IPS DF 6.9 (cell line): Measurements from ENCODE around the gene NAXE.

Experiments
- DNase-seq: peaks from one replicate; pipeline ENCODE4 v3.0.0-alpha.2; 2013; ENCODE audit warnings: low read depth, low spot score
- H3K27ac ChIP-seq: one replicate; pipeline ENCODE4 v1.5.1; 2013; ENCODE audit warnings: low read length, control low read depth
- H3K27me3 ChIP-seq: 2 replicates; pipeline ENCODE4 v1.6.1; 2013; ENCODE audit warnings: mild to moderate bottlenecking, low read length; ENCODE audit not compliant: control insufficient read depth, insufficient read depth
- H3K36me3 ChIP-seq: 2 replicates; pipeline ENCODE4 v1.6.1; 2013; ENCODE audit warnings: low read length; ENCODE audit not compliant: control insufficient read depth, insufficient read depth
- H3K4me1 ChIP-seq: 2 replicates; pipeline ENCODE4 v1.6.1; 2013; ENCODE audit warnings: low read length; ENCODE audit not compliant: control insufficient read depth, insufficient read depth
- H3K4me3 ChIP-seq: 2 replicates; pipeline ENCODE4 v1.5.1; 2013; ENCODE audit warnings: mild to moderate bottlenecking, low read length
- H3K9me3 ChIP-seq: 2 replicates; pipeline ENCODE4 v1.6.1; 2013; ENCODE audit warnings: low read length, inconsistent platforms; ENCODE audit not compliant: control insufficient read depth, insufficient read depth
- WGBS: extraction: QIAGEN DNeasy Blood & Tissue Kit; methylation state at CpG from one replicate; pipeline ENCODE4 v1.1.7; 2013; ENCODE audit warnings: mixed read lengths, missing lambda C conversion rate; ENCODE audit not compliant: insufficient read length, insufficient coverage; 5-methylcytosine and 5-hydroxymethylcytosine counted together

The NAXE gene

GRCh38 chr1:156591432-156592157 lies at the start of gene NAXE:
Gene NAXE, plus strand, starts transcription at chr1:156591776. Its CDS starts 29 bp downstream, at chr1:156591805.
- H3K4me3 ChIP-seq = peak within 1 kb of the TSS; percentile 86
- H3K36me3 ChIP-seq = peaks cover 27% of the 10 kb centered on the region
- H3K27me3 ChIP-seq = no peaks in the 10 kb centered on the region
- DNase-seq = peak; percentile 55
- H3K27ac ChIP-seq = no peak within 1 kb of the TSS
- no CpG with 5 or more reads among the region's 60 CpGs for WGBS
- H3K4me1 ChIP-seq = no peaks in the 10 kb centered on the region; the same call in 1 of the 2 replicates
- H3K9me3 ChIP-seq = no peaks in the 10 kb centered on the region

DNA sequence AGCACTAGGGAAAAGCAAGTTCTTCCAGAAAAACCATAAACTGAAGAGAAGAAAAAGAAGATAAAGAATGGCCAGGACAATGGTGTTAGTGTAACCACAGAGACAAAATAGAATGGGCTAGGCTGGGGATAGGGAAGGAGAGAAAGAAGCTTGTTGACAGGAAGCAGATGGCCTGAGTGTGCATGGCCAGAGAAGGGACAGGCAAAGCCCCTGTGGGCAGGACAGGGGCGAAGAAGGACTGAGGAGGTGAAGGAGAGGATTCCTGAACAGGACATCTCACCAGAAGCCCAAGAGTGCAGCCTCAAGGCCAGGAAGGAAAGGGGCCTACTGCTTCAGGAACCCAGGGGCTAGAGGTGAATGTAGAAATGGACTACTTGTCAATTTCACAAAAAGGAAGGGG lies 48.5 kb upstream of the NAXE start:
- no CpG with 5 or more reads among the region's 1 CpG for WGBS
- no peak for DNase-seq
- no peaks in the 10 kb centered on the region for H3K4me1 ChIP-seq
- no peak overlapping the region for H3K27ac ChIP-seq
- H3K9me3 ChIP-seq = no peaks in the 10 kb centered on the region
- no peak overlapping the region for H3K4me3 ChIP-seq
- H3K27me3 ChIP-seq = no peaks in the 10 kb centered on the region
- peaks cover 23% of the 10 kb centered on the region for H3K36me3 ChIP-seq

DNA sequence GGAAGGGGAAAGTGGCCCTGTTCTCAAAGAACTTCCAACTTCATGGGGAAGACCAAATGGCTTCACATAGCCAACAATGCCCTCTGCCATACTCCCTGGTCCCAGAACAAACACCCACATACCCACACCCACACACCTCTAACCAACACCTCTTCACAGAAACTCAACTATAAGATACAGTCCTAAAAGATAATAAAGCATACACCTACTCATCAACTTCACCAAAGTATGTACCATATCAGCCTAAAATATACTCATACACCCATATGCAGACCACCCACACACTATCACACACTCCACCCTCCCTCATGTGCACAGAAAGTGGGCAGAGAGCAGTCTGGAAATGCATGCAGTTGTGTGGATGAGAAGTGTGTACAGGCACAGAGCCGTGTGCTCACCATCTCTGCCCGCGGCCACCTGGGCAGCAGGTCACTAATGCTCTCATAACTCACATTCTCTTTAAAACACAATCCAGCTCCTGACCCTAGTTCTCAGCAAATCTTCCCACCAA lies 46.9 kb upstream of the NAXE start:
- H3K27ac ChIP-seq = no peak overlapping the region
- no peaks in the 10 kb centered on the region for H3K4me1 ChIP-seq
- DNase-seq = no peak
- H3K4me3 ChIP-seq = no peak overlapping the region
- no peaks in the 10 kb centered on the region for H3K27me3 ChIP-seq
- no peaks in the 10 kb centered on the region for H3K9me3 ChIP-seq
- H3K36me3 ChIP-seq = peaks cover 14% of the 10 kb centered on the region; the same call in 1 of the 2 replicates
- WGBS = no CpG with 5 or more reads among the region's 3 CpGs

DNA sequence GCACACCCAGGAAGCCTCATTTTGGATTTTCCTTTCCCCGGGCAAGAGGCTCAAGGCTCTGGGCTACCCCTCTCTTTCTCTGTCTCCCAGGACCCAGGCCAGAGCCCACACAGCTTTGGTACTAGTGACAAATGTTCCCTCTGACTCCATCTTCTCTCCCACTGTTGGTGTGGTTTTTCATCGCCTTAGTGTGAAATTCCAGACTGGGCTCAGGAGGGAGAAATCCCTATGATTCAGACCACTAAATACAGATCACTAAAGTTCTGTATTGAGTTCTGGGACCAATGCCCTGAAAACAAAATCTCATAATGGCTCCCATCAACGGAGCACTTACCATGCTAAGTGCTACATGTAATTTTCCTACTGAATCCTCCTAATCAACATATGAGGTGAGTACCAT lies 45.3 kb upstream of the NAXE start:
- WGBS = no CpG with 5 or more reads among the region's 3 CpGs
- Histone ChIP-seq H3K27me3 (no peaks in the 10 kb centered on the region), H3K36me3 (peaks cover 18% of the 10 kb centered on the region), H3K4me1 (no peaks in the 10 kb centered on the region), H3K27ac (no peak overlapping the region), H3K9me3 (no peaks in the 10 kb centered on the region), H3K4me3 (no peak overlapping the region)
- no peak for DNase-seq

- no peak overlapping the region for H3K27ac ChIP-seq
- no peaks in the 10 kb centered on the region for H3K4me1 ChIP-seq
- H3K36me3 ChIP-seq = peaks cover 20% of the 10 kb centered on the region
- no peak overlapping the region for H3K4me3 ChIP-seq
- DNase-seq = no peak
- no peaks in the 10 kb centered on the region for H3K27me3 ChIP-seq
- H3K9me3 ChIP-seq = no peaks in the 10 kb centered on the region
- WGBS = no CpG with 5 or more reads among the region's 4 CpGs
Observed at GRCh38 chr1:156547434-156547833, 44.1 kb upstream of the NAXE start.

GRCh38 chr1:156547982-156548381 lies 43.6 kb upstream of the NAXE start:
- H3K27ac ChIP-seq = no peak overlapping the region
- H3K4me3 ChIP-seq = no peak overlapping the region
- H3K4me1 ChIP-seq = no peaks in the 10 kb centered on the region
- no peaks in the 10 kb centered on the region for H3K9me3 ChIP-seq
- H3K36me3 ChIP-seq = peaks cover 20% of the 10 kb centered on the region
- no peaks in the 10 kb centered on the region for H3K27me3 ChIP-seq
- DNase-seq = no peak
- WGBS = no CpG with 5 or more reads among the region's 9 CpGs

DNA sequence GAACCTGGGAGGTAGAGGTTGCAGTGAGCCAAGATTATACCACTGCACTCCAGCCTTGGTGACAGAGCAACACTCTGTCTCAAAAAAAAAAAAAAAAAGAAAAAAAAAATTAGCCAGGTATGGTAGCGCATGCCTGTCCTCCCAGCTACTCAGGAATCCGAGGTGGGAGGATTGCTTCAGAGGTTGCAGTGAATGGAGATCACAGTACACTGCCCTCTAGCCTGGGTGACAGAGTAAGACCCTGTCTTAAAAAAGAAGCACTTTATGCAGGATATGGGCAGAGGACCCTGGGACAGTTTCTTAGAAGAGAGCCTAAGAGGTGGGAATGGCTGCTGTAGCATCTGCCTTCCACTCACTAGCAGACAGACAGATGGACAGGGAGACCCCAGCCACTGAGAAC lies 42.2 kb upstream of the NAXE start:
- Histone ChIP-seq H3K9me3 (no peaks in the 10 kb centered on the region), H3K4me1 (no peaks in the 10 kb centered on the region), H3K4me3 (no peak overlapping the region), H3K36me3 (peaks cover 20% of the 10 kb centered on the region), H3K27ac (no peak overlapping the region), H3K27me3 (no peaks in the 10 kb centered on the region)
- no peak for DNase-seq
- no CpG with 5 or more reads among the region's 2 CpGs for WGBS

DNA sequence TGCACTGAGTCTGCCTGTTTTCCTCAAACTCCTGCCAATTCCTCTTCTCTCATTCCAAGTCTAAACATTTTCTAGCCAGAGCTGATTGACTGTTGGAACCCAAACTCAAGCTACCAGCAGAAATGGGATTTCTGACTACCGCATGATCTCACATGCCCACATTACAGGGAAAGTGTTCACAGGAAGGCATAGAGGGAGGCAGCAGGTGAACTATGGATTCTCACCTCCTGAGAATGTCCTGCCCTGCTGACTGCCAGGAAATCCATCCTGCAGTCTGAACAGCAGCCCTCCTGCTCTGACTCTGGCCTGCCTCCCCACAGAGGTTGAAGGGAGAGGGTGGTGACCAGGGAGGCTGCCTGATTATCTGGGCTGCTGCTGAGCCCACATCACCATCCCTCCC lies 41.7 kb upstream of the NAXE start:
- Histone ChIP-seq H3K36me3 (peaks cover 20% of the 10 kb centered on the region), H3K27ac (no peak overlapping the region), H3K4me3 (no peak overlapping the region), H3K9me3 (no peaks in the 10 kb centered on the region), H3K4me1 (no peaks in the 10 kb centered on the region), H3K27me3 (no peaks in the 10 kb centered on the region)
- no CpG with 5 or more reads among the region's 1 CpG for WGBS
- no peak for DNase-seq

DNA sequence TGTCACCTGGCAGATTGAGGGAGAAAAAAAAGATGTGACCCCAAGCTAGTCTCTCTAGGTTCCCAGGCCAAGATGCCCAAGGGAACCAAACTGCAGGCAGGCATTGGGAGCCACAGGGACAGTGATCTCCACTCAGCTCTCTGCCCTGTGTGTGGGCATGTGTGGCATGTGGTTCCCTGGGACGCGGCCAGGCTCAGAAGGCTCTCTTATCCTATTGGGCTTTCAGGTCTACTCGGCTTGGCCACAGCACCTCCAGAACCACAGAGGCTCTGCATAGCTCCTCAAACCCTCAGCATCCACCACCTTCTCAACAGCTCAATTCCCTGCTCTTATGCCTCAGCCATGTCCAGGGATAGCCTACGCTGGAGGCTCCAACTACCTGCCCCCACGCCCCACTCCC lies 41.2 kb upstream of the NAXE start:
- H3K27ac ChIP-seq = no peak overlapping the region
- H3K4me1 ChIP-seq = no peaks in the 10 kb centered on the region
- H3K27me3 ChIP-seq = no peaks in the 10 kb centered on the region
- peaks cover 20% of the 10 kb centered on the region for H3K36me3 ChIP-seq
- H3K9me3 ChIP-seq = no peaks in the 10 kb centered on the region
- no peak overlapping the region for H3K4me3 ChIP-seq
- WGBS = no CpG with 5 or more reads among the region's 5 CpGs
- no peak for DNase-seq

DNA sequence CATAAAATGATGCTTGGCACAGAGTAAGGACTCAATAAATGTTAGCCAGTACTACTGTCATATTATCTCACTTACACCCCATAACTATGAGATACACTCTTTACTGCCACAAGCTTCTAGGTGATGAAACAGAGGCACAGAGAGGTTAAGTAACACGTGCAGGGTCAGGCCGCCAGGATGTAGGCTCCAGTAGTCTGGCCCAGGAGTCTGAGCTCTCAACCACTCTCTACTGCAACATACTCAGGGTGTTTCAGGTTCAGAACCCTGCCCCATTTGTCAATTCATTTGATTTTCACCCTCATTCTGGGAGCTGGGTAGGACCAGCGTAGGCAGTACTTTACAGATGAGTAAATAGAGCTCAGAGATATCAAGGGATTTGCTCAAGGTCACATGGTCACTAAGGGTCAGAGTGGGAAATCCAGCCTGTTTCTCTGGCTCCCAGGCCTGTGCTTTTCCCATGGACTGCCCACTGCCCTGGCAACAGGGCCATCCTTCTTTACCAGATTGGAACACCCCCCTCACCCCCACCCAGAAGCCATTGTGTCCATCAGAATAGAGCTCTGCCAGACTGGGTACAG lies 40.4 kb upstream of the NAXE start:
- DNase-seq = no peak
- WGBS = no CpG with 5 or more reads among the region's 3 CpGs
- Histone ChIP-seq H3K4me1 (no peaks in the 10 kb centered on the region), H3K9me3 (no peaks in the 10 kb centered on the region), H3K27ac (no peak overlapping the region), H3K4me3 (no peak overlapping the region), H3K27me3 (no peaks in the 10 kb centered on the region), H3K36me3 (peaks cover 20% of the 10 kb centered on the region)

DNA sequence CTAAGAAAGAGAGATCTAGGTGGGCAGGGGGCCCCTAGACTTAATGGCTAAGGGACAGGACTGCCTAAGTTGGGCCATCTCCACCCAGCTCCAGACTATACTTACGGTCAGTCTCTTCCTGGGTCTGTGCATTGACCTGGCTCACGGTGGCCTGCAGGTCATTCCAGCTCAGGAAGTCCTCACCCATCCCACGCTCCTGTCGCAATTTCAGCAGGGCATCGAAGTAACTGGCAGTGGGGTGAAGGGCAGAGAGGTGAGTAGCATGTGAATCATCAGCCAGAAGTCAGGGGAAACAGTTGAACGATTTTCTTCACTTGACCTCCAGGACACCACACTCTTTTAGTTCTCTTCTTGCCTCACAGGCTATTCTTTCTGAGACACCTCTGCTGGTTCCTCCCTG lies 39.7 kb upstream of the NAXE start:
- Histone ChIP-seq H3K36me3 (peaks cover 20% of the 10 kb centered on the region), H3K27ac (no peak overlapping the region)

More for the DNA sequence above, 39.7 kb upstream of the NAXE start:
- H3K4me3 ChIP-seq = no peak overlapping the region
- DNase-seq = no peak
- no CpG with 5 or more reads among the region's 6 CpGs for WGBS
- no peaks in the 10 kb centered on the region for H3K4me1 ChIP-seq
- H3K27me3 ChIP-seq = no peaks in the 10 kb centered on the region
- H3K9me3 ChIP-seq = no peaks in the 10 kb centered on the region
